Measurements from ENCODE around the gene AURKB.
"Not testable (repeated sequence)": the region's sequence is repeated elsewhere in the genome, so short reads cannot be mapped to it uniquely, and the experiment has no call there.

The AURKB gene

DNA sequence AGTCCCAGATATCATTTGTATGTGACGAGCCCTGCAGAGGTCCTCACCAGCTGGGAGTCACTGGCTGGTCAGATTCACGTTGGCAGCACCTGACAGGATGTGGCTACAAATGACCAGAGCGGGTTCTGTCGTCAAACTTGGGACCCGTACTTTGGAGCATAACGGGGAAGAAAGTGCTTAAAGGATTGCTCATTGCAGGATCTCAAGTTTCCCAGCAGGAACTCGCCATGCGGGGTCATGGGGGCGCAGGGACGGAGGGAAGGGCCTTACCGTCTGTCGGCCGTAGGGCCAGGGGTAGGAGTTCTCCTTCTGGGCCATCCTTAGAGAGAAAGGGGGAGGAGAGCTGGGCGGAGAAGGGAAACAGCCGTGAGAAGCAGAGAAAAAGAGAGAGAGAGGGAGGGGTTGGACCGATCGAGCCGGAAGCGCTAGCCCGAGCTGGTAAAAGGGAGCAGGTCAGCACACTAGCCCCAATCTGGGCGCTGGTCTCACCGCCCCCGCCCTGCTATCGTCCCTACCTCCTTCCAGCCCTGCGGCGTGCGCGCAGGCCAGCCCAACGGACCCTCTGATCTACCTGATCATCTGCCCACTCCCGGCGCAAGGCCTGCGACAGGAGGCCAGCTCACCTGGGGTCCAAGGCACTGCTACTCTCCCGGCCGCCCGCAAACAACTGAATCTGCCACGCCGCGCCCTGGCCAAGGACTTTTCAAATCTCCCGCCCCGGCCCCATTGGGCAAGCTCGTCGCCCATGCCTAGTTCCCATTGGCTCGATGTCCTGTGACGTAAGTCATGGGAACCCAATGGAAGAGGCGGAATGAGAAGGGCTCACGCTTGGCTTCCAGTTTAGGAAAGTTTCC is at the start of gene AURKB:
TSS of gene AURKB (minus strand) at position 669 of the 854 bp plus-strand sequence. CDS start at position 318, 351 bp downstream.
- DNase-seq, result peak; percentile 98

DNA sequence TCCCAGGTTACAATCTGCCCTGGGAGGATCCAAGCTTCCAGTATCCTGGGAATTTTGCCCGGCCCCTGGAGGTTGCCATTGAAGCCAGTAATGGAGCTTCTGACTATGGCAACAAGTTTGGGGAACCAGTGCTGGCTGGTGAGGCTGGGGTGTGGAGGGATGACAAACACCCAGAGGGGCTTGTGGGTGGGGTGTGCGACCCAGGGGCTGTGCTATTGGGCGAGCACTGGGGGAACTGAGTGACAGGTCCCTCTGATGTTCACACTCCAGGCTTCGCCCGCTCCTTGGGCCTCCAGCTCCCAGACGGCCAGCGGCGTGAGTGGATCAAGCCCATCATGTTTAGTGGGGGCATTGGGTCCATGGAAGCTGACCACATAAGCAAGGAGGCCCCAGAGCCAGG is 47.4 kb upstream of the AURKB start:
- DNase-seq, result no peak

DNA sequence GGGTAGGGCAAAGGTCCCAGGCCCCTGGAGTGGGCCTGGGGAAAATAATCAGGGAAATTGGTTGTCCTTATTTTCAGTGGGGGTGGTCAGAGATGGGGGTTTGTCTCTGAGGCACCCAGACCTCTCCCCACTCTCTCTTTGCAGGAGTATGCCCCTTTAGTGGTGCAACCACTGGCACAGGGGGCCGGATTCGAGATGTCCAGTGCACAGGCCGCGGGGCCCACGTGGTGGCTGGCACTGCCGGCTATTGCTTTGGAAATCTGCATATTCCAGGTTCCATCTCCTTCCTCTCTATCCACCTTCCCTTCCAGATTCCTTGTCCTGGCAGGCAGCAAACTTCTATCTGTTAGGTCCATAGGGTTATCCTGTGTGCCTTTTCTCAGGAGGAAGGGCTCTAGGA is 46.3 kb upstream of the AURKB start:
- DNase-seq, result no peak

DNA sequence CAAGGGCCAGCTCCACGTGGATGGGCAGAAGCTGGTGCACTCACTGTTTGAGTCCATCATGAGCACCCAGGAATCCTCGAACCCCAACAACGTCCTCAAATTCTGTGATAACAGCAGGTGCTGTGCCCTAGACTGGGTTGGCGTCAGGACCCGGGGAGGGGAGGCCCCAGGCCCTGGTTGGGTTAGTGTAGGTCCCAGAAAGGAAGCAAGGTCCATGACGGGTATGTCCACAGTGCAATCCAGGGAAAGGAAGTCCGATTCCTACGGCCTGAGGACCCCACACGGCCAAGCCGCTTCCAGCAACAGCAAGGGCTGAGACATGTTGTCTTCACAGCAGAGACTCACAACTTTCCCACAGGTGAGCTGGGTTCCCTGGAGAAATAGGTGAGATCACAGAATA is 45.9 kb upstream of the AURKB start:
- DNase-seq, result no peak

DNA sequence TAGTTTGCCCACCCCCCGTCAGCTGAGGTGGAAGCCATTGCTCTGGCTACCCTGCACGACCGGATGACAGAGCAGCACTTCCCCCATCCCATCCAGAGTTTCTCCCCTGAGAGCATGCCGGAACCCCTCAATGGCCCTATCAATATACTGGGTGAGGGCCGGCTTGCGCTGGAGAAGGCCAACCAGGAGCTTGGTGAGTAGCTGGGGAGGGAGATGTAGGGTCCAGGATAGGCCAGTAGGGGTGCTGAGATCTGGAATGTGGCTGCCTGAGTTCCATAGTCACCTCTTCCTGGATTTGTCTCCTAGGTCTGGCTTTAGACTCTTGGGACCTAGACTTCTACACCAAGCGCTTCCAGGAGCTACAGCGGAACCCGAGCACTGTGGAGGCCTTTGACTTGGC is 45.1 kb upstream of the AURKB start:
- no peak for DNase-seq

DNA sequence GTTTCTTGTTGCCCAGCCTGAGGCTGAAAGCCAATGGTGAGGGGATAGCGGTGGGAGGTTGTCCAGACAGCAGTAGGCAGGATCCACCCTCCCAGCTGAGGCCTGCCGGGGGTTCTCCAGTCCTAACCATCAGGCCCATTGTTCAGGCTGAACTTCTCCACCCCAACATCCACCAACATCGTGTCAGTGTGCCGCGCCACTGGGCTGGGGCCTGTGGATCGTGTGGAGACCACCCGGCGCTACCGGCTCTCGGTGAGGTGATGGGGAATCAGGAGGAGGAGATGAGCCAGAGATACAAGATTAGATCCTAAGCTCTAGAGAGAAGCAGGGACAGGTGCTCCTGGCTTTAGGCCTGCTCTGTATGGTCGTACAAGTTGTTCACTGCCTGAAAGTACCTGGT is 44.5 kb upstream of the AURKB start:
- no peak for DNase-seq

DNA sequence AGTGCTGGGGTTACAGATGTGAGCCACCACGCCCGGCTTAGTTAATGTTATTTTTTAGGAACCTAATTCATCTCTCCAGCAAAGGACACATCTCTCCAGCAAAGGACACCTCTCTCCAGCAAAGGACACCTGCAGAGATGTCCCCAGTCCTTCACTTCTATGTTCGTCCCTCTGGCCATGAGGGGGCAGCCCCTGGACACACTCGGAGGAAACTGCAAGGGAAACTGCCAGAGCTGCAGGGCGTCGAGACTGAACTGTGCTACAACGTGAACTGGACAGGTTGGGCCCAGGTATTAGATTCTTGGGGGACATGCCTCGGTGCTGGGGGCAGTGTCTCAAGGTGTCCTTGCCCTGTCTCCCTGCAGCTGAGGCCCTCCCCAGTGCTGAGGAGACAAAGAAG is 43.4 kb upstream of the AURKB start:
- DNase-seq, result no peak

DNA sequence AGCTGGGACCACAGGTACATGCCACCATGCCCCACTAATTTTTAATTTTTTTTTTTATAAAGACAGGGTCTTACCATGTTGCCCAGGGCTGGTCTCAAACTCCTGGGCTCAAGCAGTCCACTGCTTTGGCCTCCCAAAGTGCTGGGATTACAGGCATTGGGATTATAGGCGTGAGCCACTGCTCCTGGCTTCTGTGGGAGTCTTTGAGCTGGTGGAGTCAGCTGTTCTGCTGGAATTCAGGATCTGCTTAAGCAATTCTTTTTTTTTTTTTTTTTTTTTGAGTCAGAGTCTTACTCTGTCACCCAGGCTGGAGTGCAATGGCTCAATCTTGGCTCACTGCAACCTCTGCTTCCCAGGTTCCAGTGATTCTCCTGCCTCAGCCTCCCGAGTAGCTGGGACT is 41.0 kb upstream of the AURKB start:
- not testable (repeated sequence) for DNase-seq

DNA sequence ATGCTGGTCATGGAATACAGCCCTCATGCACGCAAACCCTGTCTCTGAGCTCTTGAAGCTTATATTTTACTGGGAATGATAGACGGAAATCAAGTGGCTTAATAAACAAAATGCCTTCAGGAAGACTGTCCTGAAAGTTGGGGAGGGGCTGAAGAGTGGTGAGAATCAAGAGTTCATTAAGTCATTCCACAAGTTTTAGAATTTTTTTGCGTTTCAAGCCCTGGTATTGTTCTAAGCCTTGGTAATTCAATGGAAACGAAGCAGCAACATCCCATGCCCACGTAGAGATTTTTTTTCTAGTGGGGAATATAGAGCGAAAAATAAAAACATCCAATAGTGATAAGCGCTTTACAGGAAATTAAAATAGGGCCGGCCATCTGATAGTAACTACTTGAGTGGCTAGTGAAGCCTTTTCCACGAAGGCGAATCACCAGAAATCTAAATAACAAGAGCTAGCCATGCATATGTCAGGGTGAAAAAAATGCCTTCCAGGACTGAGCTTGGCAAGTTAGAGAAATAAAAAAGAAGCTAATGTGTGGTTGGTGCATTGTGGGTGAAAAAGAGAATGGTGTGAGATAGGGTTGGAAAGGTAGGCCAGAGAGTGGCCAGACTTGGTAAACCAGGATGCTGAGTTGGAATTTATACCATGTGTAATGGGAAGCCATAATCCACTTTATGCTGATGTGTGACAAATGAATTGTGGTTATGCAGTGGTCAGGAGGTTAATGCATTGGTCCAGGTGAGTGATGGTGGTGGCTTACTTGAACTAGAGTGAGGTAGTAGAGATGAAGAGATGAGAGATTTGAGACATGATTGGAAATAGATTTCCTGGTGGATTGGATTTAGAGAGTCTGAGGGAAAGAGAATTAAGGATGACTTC is 39.5 kb upstream of the AURKB start:
- no peak for DNase-seq

DNA sequence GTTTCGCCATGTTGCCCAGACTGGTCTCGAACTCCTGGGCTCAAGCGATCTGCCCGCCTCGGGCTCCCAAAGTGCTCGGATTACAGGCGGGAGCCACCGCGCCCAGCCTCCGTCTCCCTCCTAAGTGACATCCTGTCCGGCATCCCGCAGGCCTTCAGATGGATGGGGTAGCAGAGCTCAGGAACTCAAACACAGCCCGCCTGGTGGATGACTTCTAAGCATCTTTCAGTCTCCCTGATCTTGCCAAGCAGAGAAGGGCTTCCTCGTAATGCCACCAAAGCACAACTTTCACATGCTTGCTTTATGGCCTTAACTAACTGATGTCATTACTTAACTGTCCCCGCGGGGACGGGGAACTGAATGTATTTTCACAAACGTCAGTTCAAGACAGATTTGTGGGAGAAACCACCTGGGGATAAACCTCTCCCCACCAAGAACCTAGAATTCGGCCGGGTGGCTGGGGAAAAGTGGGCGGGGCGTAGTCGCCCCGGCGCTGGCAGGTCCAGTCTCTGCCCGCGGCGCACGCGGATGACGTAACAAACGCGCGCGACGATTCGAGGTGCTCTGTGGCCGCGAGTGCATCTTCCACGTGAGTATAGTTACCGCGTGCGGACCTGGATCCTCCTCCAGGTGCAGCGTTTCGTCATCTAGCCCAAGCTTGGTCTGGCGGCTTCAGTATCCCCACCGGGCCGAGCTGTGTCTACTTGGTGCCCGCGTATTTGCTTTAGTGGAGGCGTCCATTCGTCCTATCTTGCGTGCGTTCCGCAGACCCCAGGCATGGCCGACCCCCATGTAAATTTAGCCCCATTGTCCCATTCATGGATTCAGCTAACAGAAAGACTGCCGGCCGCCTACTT is 38.6 kb upstream of the AURKB start, which contains the start of gene PFAS:
TSS of gene PFAS (plus strand) at position 539 of the 857 bp plus-strand sequence. CDS start 4,649 bp downstream, outside the sequence.
- DNase-seq, result peak; percentile 89

DNA sequence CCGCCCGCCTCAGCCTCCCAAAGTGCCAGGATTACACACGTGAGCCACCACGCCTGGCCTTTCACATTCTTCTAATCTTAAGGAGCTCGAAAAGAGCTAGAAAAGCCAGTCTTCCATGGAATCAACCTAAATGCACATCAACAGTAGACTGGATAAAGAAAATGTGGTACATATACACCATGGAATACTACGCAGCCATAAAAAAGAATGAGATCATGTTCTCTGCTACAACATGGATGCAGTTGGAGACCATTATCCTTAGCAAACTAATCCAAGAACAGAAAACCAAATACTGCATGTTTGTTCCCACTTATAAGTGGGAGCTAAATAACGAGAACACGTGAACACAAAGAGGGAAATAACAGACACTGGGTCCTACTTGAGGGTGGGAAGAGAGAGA is 34.4 kb upstream of the AURKB start:
- DNase-seq, result no peak

DNA sequence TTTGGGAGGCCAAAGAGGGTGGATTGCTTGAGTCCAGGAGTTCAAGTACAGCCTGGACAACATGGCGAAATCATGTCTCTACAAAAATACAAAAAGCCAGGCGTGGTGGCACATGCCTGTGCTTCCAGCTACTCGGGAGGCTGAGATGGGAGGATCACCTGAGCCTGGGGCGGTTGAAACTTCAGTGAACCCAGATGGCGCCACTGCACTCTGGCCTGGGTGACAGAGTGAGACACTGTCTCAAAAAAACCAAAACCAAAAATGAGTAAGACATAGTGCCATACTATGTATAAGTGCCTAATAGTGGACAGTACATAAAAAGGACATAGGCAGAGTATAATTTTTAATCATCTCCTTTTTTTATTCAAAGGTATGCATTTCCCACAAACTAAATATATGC is 33.5 kb upstream of the AURKB start:
- DNase-seq, result no peak

DNA sequence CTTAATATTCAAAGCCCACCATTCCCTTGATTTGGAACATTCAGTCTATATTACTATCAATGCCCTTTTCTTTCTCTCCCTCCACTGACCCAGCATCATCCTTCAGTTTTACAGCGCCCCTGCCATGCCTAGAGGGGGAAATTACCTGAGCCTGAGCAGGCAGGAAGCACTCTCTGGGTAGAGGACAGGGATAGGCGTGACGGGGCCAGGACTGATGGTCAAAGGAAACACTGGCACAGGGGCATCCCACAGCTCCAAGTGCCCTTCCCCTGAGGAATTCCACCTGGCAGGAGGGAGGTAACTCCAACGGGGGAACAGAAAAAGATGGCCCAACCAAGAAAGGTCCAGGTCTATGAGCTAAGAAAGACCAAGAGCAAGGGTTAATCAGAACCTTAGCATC is 27.5 kb upstream of the AURKB start:
- DNase-seq, result no peak

DNA sequence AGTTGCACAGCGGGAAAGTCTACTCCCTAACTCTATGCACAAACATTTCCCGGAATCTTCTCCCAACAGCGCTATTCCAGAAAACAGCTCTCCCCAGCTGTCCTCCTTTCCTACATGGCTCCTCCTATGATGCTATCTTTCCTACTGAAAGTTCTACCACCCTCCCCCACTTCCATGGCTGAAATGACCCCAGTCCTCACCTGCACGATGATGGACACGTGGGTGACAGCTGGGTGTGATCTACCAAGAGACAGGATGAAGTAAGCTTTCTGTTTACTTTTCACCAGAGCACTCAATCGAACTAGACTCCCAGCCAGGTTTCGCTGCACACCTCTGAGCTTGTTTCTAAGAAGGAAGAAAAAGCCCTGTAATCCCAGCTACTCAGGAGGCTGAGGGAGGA is 26.8 kb upstream of the AURKB start:
- DNase-seq, result no peak

DNA sequence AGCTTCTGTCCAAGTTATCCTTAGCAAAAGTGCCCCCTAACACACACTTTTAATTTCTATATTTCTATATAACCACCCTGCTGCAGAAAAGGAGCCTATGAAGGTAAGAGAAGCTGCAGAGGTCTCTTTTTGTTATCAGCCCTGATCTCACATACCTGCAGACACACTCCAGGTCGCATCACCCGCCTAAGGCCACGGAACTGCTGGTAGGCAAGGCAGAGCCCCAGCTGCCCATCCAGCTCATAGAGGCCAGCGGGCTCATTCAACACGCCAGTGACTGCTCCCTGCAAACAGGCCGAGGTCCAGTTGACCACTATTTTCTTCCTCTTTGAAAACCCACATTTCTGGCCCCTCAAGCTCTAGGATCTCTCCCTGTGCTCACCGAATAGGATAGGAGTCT is 25.3 kb upstream of the AURKB start:
- no peak for DNase-seq

DNA sequence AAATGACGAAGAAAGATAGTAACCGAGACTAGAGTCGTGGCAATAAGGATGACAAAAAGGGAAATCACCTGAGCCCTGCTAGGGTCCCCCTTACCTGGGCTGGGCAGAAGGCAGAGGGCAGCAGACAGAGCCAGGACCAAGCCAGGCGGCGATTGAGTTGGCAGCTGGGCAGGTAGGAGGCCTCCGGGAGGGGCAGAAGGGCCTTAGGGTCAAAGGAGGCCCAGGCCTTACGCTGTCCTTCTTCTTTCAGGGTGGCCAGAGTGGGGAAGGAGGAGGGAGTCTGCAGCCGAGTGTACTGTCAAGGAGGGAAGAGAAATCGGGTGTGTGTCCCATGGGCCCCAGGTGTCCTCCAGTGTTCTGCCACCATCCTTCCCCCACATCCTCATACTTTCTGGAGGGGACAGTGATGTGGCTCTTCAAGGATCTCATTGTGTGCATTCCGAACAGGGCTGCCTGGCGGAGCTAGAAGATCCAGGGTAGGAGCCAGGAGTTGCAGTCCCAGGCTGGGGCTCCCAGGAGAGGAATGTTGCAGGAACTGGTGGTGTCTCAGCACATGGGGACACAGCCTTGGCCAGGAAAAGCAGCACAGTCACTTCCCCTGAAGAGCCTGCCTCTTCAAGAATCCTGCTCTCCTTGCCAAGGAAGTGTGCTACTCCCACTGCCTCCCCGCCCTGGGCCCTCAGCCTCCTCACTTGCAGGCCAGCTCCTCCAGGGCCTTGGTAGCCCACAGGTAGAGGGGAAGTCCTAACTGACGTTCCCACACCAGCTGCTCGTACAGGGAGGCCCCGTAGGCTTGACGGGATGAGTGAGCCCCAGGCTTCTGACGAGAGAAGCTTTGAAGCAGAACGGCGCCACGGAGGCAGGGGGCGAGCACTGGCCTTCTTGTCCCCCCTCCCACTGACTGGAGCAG is 24.2 kb upstream of the AURKB start:
- no peak for DNase-seq

DNA sequence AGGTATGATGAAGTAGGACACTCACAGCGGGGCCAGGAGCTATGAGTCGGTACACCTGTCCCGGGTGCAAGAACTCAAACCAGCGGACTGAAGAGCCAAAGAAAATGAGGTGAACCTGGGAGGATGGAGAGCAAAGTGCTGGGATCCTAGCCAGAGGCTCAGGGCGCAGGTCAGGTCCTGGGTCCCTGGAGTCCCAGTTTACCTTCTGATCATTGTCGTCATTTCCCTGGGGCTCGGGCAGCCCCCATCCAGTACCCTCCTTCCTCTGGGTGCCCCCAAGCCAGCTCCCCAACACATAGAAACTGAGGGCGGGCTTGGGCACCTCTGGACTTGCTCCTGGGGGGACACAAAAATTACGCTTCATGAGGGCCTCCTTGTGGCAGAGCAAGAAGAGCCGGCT is 21.3 kb upstream of the AURKB start:
- no peak for DNase-seq

DNA sequence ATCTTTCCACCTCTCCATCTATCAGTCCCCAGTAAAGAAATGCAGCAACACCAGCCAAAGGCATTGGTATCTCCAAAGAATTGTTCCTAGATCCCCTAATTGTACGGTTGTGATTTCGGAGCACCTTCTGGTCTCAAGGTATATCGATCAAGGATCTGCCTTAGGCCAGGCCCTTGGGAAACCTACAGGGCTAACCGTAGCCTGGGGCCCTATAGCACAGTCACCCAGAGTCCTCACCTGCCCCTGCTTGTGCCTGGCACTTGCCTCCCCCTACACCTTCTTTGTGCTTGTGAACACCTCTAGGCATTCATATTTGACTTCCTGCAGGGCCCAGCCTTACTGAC is 16.8 kb upstream of the AURKB start:
- no peak for DNase-seq

DNA sequence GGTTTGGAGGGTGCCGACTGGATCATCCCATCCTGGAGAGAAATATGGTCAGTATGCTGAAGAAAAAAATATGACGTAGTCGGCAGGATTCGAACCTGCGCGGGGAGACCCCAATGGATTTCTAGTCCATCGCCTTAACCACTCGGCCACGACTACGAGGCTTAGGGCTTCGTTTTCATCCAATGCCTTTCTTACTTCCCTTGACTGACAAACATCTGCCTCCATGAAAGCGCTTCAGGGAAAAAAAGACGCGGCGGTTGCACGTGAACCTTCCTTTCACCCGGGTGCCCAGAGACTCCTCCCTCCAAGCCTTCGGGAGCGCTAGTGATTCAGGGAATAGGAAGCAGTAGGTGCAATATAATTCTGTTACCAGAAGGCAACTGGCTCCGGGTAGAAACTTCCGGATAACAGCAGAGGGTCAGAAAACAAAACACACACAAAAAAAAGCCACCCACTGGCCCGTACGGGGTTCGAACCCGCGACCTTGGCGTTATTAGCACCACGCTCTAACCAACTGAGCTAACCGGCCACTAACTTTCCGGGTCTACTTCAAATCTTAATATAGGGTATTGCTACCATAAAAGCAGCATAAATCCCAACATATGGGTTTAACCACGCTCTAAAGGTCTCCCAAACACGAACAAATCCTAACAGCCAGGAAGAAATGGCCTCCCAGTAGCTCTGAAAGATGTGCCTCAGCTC is 16.3 kb upstream of the AURKB start:
- DNase-seq, result peak; percentile 91

DNA sequence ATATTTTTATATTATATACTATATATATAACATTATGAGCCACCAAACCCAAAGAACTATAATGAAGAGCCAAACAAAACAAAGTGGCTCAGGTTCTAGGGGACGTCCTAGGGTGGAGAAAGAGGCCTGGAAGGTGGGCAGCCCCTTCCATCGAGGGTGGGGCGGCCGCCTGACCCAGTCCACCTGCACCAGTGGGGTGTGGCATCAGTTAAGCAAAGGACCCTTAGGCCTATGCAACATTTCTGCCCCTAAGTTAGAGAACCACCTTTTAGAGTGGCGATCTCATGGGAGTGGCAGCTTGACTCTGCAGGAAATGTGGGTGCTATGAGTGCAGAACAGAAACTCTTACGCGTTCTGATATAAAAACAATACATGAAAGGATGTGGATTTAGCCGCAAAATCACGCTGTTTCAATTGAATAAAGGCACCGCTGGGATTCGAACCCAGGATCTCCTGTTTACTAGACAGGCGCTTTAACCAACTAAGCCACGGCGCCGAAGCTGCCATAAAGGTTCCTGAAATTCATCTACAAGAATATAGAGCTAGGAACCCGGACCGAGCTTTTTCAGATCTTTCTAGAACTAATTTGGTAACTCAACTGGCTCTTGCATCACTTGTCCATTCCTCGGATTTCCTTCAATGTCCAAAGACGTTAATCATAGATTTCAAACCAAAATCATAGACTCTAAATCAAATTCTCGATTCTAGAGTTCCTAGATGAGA is 15.6 kb upstream of the AURKB start:
- DNase-seq, result peak; percentile 92

All from fibroblast of upper back skin (primary cell).